Natural killer cell (primary cell): Measurements from ENCODE around the gene ZNF225. TPM values are rescaled to one million over a fixed set of nuclear protein-coding genes. Genes with fewer than 3 reads are reported as not detected.
"Not testable (repeated sequence)": the region's sequence is repeated elsewhere in the genome, so short reads cannot be mapped to it uniquely, and the experiment has no call there.

Experiments
- ATAC-seq, 3 donors: fragments of 150-1000 bp in 2 of 3; fragments of 200-7000 bp in 1 of 3; cut with Tn5 transposase; 1 replicate in 1 of 3; 2 replicates in 2 of 3; pipeline ENCODE4 v1.10.0; 2021; ENCODE audit warnings: mild to moderate bottlenecking in 2 of 3, moderate library complexity in 2 of 3
- DNase-seq, 2 donors: peaks; one replicate each; pipeline versions ENCODE4 v3.0.0 to v3.0.0-alpha.2; 2013 to 2021; ENCODE audit warnings: mixed read lengths in 1 of 2
- H3K27ac ChIP-seq: one replicate; pipeline ENCODE4 v1.5.1; 2013; ENCODE audit warnings: mild to moderate bottlenecking, low read length
- H3K27me3 ChIP-seq: one replicate; pipeline ENCODE4 v1.6.1; 2013; ENCODE audit warnings: low read length; ENCODE audit not compliant: control insufficient read depth, insufficient read depth
- H3K36me3 ChIP-seq: one replicate; pipeline ENCODE4 v1.6.1; 2013; ENCODE audit warnings: low read length; ENCODE audit not compliant: control insufficient read depth, insufficient read depth
- H3K4me1 ChIP-seq: one replicate; pipeline ENCODE4 v1.6.1; 2013; ENCODE audit warnings: low read length; ENCODE audit not compliant: control insufficient read depth, insufficient read depth
- H3K4me3 ChIP-seq: one replicate; pipeline ENCODE4 v1.5.1; 2013; ENCODE audit warnings: low read length
- H3K9me3 ChIP-seq: one replicate; pipeline ENCODE4 v1.6.1; 2013; ENCODE audit warnings: low read length; ENCODE audit not compliant: control insufficient read depth, insufficient read depth
- H3K27ac Mint-ChIP-seq, 2 donors: one replicate each; pipeline ENCODE4 v1.8.0; 2022; ENCODE audit warnings: mild to moderate bottlenecking in 2 of 2, mixed read lengths in 2 of 2, moderate library complexity in 1 of 2
- H3K27me3 Mint-ChIP-seq, 2 donors: one replicate each; pipeline ENCODE4 v1.8.0; 2022; ENCODE audit warnings: low read depth in 2 of 2, mixed read lengths in 2 of 2
- H3K36me3 Mint-ChIP-seq: one replicate; pipeline ENCODE4 v1.8.0; 2022; ENCODE audit warnings: mixed read lengths
- H3K4me1 Mint-ChIP-seq, 2 donors: one replicate each; pipeline ENCODE4 v1.8.0; 2022; ENCODE audit warnings: mixed read lengths in 2 of 2
- H3K4me3 Mint-ChIP-seq: one replicate; pipeline ENCODE4 v1.8.0; 2022; ENCODE audit warnings: mild to moderate bottlenecking, moderate library complexity, mixed read lengths
- H3K9me3 Mint-ChIP-seq, 2 donors: one replicate each; pipeline ENCODE4 v1.8.0; 2022; ENCODE audit warnings: mixed read lengths in 2 of 2
- WGBS: methylation state at CpG from one replicate; pipeline ENCODE4 v1.1.7; 2013; ENCODE audit warnings: missing lambda C conversion rate; ENCODE audit not compliant: insufficient coverage; 5-methylcytosine and 5-hydroxymethylcytosine counted together
- intact Hi-C: fragments of 100-400 bp; cut with micrococcal nuclease; formaldehyde crosslinking; loops from one replicate; pipeline ENCODE4 v1.14.2; 2022
- total RNA-seq, 4 donors: library from RNA; stranded (reverse); fragments of 120-200 nt in 1 of 4; gene quantifications; one replicate each; pipeline versions ENCODE4 v1.2.3 to v1.2.4, GENCODE V29; 2013 to 2022
- TF ChIP-seq, protein P1 (sequence below): fragments of 200-600 bp; IDR thresholded peaks from one replicate; pipeline ENCODE4 v1.8.0; 2022; ENCODE audit warnings: antibody characterized with exemption

ZNF225 gene
- total RNA-seq, 3 donors from 2014 or later (not counting 1 experiment from before 2014, with no cell fraction given): 1.5 to 3.6 (median 3.0) TPM

DNA sequence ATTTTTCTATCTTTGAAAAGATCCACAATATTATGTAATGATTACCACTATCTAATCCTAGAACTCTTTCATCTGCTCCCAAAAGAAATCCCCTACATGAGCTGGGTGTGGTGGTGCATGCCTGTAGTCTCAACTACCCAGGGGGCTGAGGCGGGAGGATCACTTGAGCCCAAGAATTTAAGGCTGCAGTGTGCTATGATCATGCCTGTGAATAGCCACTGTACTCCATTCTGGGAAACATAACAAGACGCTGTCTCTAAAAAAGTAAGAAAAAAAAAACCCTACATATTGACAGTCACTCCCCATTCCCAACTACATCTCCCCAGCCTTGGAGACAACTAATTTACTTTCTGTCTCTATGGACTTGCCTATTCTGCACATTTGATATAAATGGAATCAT lies 50.6 kb downstream of the ZNF225 start:
- Mint-ChIP-seq H3K4me1 (peaks cover 35 to 40% of the 10 kb centered on the region in 2 donors), H3K9me3 (peaks cover 0 to 2% of the 10 kb centered on the region in 2 donors), H3K36me3 (peaks cover 23% of the 10 kb centered on the region), H3K4me3 (no peak overlapping the region), H3K27me3 (no peaks in the 10 kb centered on the region), H3K27ac (no peak overlapping the region)
- no peak overlapping the region for H3K27ac ChIP-seq
- ATAC-seq (no peak), DNase-seq (no peak)
- peaks cover 23% of the 10 kb centered on the region for H3K9me3 ChIP-seq
- no peak overlapping the region for H3K4me3 ChIP-seq
- 97% methylated on average over 2 of the region's 2 CpGs for WGBS
- intact Hi-C loops: loop anchor here (2.0 kb wide), 1 partner anchor 43 kb away; no protein-coding TSS in a partner anchor
- H3K27me3 ChIP-seq: no peaks in the 10 kb centered on the region
- peaks cover 19% of the 10 kb centered on the region for H3K36me3 ChIP-seq
- TF ChIP-seq, protein P1, sequence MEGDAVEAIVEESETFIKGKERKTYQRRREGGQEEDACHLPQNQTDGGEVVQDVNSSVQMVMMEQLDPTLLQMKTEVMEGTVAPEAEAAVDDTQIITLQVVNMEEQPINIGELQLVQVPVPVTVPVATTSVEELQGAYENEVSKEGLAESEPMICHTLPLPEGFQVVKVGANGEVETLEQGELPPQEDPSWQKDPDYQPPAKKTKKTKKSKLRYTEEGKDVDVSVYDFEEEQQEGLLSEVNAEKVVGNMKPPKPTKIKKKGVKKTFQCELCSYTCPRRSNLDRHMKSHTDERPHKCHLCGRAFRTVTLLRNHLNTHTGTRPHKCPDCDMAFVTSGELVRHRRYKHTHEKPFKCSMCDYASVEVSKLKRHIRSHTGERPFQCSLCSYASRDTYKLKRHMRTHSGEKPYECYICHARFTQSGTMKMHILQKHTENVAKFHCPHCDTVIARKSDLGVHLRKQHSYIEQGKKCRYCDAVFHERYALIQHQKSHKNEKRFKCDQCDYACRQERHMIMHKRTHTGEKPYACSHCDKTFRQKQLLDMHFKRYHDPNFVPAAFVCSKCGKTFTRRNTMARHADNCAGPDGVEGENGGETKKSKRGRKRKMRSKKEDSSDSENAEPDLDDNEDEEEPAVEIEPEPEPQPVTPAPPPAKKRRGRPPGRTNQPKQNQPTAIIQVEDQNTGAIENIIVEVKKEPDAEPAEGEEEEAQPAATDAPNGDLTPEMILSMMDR: no peak
- H3K4me1 ChIP-seq: peaks cover 13% of the 10 kb centered on the region

DNA sequence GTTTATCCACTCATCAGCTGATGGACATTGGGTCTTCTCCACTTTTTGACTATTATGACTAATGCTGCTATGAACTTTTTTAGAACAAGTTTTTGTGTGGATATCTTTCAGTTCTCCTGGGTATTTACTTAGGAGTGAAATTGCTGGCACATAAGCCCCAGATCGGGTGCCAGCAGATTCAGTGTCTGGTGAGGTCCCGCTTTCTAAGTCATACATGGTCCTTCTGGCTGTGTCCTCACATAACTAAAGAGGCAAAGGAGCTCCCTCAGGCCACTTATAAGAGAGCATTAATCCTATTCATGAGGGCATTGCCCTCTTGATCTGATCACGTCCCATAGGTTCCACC lies 51.1 kb downstream of the ZNF225 start:
- H3K36me3 Mint-ChIP-seq: peaks cover 28% of the 10 kb centered on the region
- H3K9me3 ChIP-seq: peaks cover 22% of the 10 kb centered on the region
- intact Hi-C loops: loop anchor here (2.0 kb wide), 1 partner anchor 43 kb away; no protein-coding TSS in a partner anchor
- H3K27me3 ChIP-seq: no peaks in the 10 kb centered on the region
- peak overlapping the region; percentile 96 to 98 for H3K27ac Mint-ChIP-seq
- H3K4me3 ChIP-seq: peak overlapping the region; percentile 71
- 87% methylated on average over 2 of the region's 3 CpGs for WGBS
- TF ChIP-seq, protein P1: no peak
- DNase-seq (no peak), ATAC-seq (peak in 1 of 3 donors; percentile 12)
- H3K4me1 ChIP-seq: peaks cover 13% of the 10 kb centered on the region
- peak overlapping the region; percentile 77 for H3K27ac ChIP-seq
- peaks cover 22% of the 10 kb centered on the region for H3K36me3 ChIP-seq
- H3K27me3 Mint-ChIP-seq: no peaks in the 10 kb centered on the region
- H3K4me3 Mint-ChIP-seq: peak overlapping the region; percentile 98
- peaks cover 0 to 2% of the 10 kb centered on the region in 2 donors for H3K9me3 Mint-ChIP-seq
- H3K4me1 Mint-ChIP-seq: peaks cover 38 to 42% of the 10 kb centered on the region in 2 donors

DNA sequence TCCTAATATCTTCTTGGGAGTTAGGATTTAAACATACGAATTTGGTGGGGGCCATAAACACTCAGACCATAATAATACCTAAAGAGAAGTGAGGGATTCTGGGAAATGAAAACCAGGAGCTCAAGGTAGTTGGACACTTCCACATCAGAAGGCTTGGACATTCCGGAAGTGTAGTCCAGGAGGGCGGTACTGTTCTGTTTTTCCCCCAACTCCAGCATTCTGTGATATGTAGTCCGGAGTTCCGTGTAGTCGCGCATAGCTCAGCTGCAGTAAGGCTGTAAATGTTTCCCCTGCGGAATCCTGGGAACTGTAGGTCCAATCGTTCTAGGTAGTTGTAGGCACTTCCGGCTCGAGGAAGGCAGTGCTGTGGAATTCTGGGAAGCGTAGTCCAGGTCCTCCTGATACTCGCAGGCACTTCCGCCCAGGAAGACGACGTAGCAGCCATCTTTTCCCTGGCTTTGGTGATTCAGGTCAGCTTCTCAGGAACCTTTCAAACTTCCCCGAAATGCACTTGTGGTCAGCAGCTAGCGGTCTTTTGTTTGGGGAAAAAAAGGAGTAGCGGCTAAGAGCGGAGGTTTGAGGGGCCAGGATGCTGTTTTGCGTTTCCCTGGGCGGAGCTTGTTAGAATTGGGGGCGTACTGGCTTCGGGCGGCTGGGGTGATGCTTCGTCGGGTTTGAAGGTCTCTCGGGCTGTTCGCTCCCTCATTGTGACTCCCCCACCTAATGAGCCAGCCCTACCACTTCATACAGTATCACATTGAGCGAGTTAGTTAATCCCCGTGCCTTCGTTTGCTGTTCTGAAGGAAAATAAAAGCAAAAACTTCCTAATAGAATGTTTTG lies 51.7 kb downstream of the ZNF225 start, which contains the start of gene ZNF226:
Gene ZNF226, plus strand, starts transcription at position 428 of the 840 bp plus-strand sequence. CDS start 4,981 bp downstream, outside the sequence.
- no peaks in the 10 kb centered on the region for H3K27me3 ChIP-seq
- intact Hi-C loops: loop anchor here (2.0 kb wide), 1 partner anchor 42 kb away; no protein-coding TSS in a partner anchor
- H3K36me3 Mint-ChIP-seq: peaks cover 33% of the 10 kb centered on the region
- DNase-seq (peak; percentile 45 to 93), ATAC-seq (peak; percentile 84 to 97 (median 93))
- H3K4me3 ChIP-seq: peak within 1 kb of the TSS; percentile 71
- peaks cover 13% of the 10 kb centered on the region for H3K4me1 ChIP-seq
- H3K4me1 Mint-ChIP-seq: peaks cover 38 to 42% of the 10 kb centered on the region in 2 donors
- H3K27me3 Mint-ChIP-seq: no peaks in the 10 kb centered on the region
- peak within 1 kb of the TSS; percentile 96 to 98 for H3K27ac Mint-ChIP-seq
- WGBS: under 1% methylated on average over 30 of the region's 32 CpGs
- TF ChIP-seq, protein P1: no peak
- peak within 1 kb of the TSS; percentile 77 for H3K27ac ChIP-seq
- H3K9me3 ChIP-seq: peaks cover 18% of the 10 kb centered on the region
- peak within 1 kb of the TSS; percentile 98 for H3K4me3 Mint-ChIP-seq
- H3K36me3 ChIP-seq: peaks cover 28% of the 10 kb centered on the region
- no peaks in the 10 kb centered on the region for H3K9me3 Mint-ChIP-seq

DNA sequence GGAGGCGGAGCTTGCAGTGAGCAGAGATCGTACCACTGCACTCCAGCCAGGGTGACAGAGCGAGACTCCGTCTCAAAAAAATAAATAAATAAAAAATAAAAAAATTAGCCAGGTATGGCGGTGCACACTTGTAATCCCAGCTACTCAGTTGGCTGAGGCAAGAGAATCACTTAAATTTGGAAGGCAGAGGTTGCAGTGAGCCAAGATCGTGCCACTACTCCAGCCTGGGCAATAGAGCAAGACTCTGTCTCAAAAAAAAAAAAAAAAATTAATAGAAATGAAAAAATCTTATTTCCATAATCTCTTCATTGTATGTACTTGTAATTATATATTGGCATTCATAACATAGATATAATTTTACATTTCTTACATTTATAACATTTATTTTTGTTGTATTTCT lies 57.5 kb downstream of the ZNF225 start:
- H3K4me3 Mint-ChIP-seq, H3K4me1 ChIP-seq, H3K4me3 ChIP-seq, ATAC-seq, H3K27ac Mint-ChIP-seq, H3K27ac ChIP-seq, H3K27me3 ChIP-seq, intact Hi-C loops, H3K27me3 Mint-ChIP-seq, DNase-seq: not testable (repeated sequence)
- H3K4me1 Mint-ChIP-seq: peaks cover 24 to 25% of the 10 kb centered on the region in 2 donors
- 100% methylated on average over 5 of the region's 6 CpGs for WGBS
- H3K36me3 ChIP-seq: peaks cover 82% of the 10 kb centered on the region
- H3K9me3 ChIP-seq: peaks cover 21% of the 10 kb centered on the region
- H3K9me3 Mint-ChIP-seq: peaks cover 11 to 19% of the 10 kb centered on the region in 2 donors
- peaks cover 72% of the 10 kb centered on the region for H3K36me3 Mint-ChIP-seq
